UCSD-AML1 (cell line): ENCODE measurements around the gene LZTFL1.
A peak's percentile ranks its signal among the peaks of the same experiment; 100 is the strongest.
"Not testable (repeated sequence)": the region's sequence is repeated elsewhere in the genome, so short reads cannot be mapped to it uniquely, and the experiment has no call there.

Experiments
- DNase-seq: peaks from one replicate; lab custom pipeline; 2025; ENCODE audit not compliant: unreplicated experiment; lab: John Stamatoyannopoulos, UW

LZTFL1 gene

DNA sequence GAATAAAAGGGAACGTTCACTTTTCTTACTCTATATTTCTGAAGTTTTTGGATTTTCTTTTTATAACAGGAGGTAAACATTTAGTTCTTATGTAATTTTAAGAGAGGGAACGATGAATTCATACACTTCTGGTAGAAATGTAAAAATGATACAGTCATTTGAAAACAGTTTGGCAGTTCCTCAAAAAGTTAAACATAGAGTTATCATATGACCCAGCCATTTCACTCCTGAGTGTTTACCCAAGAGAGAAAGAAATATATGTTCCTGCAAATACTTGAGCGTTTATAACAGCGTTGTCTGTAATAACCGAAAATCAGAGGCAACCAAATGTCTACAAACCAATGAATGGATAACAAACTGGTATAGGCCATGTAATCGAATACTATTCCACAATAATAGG is 23.6 kb upstream of the LZTFL1 start:
- no peak for DNase-seq

DNA sequence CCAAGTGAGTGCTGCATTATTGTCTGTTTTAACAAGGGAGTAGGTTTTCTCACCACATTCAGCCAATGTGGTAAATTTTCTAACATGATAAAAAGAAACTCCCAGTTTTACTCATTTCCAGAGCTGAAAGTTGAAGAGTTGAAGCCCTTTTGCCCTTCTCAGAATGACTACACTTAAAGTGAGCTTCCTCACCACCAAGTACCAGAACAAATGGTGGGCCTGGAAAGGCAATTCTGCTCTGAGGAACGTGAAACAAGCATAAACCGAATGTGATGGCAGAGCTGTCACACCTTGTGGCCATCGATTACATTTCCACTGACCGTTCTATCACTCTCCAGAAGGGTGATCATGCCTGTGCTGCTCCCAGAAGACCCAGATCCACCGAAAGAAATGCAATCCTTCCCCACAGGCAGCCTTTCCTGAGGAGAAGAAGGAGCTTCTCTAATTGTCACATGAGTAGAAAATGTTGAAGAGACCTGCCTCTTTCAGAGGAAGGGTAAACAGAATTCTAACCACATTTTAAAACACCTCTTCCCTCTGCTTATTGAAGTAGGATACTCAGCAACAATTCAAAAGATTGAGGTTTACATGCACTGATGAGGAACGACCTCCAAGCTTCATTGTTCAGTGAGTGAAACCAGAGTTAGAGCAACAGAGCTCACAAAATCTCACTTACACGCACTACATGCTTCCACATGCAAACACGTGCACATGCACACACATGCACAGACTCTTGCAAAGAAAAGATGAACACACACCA is 23.0 kb upstream of the LZTFL1 start:
- DNase-seq, result no peak

DNA sequence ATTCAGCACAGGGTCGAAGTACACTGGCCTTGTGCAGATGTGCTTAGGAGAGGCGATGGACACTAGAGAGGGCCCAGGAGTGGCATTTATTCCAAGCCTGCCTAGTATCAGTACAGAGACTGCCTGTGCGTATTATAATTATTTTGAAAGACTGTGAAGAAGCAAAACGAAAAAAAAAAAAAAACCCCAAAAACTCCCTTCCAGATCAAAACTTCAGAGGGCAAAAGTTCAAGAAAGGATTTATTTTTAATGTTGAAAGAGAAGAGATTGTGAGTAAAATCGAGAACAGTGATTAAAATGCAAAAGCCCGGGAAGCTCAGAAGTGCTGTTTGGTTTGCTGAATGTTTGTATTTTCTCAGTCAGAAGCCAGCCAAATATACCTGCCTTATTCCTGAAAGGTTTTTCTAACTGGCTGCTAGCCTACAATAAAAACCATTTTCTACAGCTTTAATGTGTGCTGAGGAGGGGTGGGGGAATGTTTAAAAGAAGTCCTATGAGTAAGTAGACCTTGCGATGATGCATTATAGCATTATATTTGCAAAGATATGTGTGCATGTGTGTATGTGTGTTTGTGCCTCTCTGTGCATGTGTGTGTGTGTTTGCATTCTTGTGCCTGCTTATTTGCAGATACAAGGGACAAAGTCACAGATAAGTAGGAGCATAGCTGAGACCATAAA is 19.3 kb upstream of the LZTFL1 start:
- no peak for DNase-seq

DNA sequence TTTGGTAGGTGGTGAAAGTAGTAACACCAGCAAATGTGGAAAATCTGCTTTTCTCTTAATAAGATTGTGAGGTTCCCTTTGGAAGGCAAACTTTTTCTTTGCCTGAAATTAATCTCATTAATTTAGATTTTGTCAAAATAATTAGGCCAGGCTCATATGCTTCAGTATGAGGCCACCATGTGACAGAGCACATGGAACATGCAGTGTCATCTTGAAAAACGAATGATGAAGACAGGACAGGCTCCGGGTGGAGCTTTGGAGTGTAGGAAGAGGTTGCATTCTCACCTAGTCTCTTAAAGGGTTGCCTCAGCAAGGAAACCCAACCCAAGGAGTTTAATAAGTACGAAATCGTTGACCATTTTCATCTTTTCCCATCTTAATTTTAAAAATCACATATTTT is 18.6 kb upstream of the LZTFL1 start:
- no peak for DNase-seq

DNA sequence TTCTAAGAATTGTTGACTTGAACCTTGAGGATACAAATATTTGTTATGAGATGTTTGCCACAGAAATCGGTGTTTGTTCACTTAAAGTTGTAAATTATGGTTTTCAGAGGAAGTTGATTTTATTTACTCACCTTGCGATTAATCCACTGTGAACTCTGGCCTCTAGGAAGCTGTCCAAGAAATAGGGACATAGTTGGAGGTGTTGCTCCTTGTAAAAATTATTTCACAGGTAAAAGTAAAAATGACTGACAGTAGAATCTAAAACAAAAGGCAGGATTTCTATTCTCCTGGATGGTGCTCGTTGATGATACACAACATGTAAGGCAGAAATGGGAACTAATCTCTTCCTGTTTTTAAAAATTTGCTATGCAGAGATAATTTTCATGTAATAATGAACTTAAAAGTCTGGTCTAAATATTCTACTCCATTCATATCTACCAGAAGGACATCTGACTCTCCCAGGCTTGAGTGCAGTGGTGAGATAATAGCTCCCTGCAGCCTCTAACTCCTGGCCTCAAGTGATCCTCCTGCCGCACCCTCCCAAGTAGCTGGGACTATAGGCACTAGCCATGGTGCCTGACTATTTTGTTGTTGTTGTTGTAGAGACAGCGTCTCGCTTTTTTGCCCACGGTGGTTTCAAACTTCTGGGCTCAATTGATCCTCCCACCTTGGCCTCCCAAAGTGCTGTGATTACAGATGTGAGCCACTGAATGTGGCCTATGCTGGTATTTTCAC is 17.1 kb upstream of the LZTFL1 start:
- DNase-seq, result no peak

DNA sequence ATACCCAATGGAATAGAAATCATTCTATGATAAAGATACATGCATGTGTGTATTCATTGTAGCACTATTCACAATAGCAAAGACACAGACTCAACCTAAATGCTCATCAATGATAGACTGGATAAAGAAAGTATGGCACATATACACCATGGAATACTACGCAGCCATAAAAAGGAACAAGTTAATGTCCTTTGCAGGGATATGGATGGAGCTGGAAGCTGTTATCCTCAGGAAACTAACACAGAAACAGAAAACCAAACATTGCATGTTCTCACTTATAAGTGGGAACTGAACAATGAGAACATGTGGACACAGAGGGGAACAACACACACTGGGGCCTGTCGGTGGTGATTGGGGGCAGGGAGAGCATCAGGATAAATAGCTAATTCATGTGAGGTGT is 15.1 kb upstream of the LZTFL1 start:
- DNase-seq, result not testable (repeated sequence)

DNA sequence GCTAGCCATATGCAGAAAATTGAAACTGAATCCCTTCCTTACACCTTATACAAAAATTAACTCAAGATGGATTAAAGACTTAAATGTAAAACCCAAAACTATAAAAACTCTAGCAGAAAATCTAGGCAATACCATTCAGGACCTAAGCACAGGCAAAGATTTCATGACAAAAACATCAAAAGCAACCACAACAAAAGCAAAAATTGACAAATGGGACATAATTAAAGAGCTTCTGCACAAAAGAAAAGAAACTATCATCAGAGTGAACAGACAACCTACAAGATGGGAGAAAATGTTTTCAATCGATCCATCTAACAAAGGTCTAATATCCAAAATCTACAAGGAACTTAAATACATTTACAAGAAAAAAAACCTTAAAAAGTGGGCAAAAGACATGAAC is 14.4 kb upstream of the LZTFL1 start:
- DNase-seq, result not testable (repeated sequence)

DNA sequence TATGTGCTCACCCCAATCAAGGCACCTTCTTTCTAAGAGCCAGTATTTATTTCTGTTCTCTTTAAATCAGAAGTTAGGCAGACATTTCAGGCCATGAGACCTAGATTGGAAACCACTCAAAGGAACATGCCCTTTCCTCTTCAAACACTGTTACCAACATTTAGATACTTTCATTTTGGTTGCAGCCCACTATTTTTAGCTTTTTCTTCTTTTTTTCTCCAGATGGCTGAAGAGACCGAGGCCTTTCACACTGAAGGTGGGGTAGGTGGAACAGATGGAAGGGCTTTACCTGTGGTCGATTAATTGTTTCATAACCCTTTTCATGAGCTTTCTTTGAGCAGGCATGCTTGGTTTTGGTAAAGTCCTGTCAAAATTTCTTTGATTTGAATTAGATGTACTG is 10.9 kb upstream of the LZTFL1 start:
- no peak for DNase-seq

DNA sequence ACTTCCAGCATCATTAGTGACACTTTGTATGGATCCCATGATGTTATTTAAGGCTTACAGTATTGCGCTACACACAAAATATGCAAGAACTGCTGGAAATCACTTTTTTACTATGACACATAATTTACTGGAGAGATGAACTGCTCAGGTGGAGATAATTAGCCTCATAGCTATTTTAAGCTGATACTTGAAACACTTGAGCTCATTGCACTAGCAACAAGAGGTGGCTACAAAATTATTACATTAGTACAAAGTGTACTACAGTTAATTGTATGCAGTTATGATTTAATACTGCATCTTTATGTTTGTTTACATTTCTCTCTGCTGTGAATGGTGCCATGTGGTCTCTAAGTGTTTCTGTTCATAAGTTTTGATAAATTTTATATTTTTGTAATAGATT is 6.5 kb upstream of the LZTFL1 start:
- no peak for DNase-seq

DNA sequence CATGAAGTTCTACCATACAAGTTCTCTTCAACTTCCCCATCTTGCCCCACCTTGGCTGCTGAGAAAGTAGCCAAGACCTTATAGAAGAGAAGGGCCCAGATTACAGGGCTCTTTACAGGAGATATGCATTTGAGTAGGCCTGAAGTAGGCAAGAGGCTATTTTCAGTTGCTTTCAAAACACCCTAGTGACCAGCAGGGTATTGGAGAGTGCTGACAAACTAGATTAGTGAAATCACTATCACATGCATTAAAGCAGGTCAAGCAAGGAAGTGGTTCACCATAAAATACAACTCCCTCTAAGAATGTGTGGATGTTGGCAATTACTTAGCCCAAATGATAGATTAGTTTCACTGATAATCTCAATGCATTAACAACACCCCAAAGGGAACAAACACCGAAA is 2.7 kb upstream of the LZTFL1 start:
- no peak for DNase-seq

DNA sequence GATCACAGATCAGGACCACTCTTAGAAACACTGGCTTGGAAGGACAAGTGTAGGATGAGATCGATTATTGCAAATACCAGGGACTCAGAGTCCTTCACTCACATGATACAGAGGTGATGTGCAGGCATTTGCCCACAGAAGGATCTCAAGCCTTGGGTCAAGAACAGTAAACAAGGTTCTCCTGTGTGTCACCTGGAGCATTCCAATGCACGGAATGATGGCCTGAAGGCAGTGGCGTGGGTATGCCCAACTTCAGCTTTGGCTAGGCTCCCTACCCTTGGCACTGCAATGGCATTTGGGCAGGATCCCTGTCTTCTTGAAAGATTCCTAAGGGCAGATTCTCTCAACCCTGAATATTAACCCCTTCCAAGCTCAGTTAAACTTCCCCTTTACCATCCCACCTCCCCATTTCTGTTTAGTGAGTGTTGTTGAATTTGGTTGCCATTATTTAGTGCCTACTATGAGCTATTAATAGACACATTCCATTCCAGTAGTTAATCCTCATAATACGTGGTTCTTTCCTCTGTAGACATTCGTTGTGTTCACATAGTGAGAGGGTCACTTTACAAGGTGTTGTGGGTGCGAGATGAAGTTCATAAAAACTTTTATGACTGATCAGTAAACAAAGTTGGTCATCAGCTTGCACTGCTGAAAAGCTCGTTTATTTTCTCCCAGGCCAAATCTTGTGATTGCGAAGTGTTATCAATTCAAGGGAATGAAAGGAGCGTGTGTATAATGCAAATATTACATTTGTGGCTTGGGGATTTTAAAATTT is 1.1 kb upstream of the LZTFL1 start:
- no peak for DNase-seq

DNA sequence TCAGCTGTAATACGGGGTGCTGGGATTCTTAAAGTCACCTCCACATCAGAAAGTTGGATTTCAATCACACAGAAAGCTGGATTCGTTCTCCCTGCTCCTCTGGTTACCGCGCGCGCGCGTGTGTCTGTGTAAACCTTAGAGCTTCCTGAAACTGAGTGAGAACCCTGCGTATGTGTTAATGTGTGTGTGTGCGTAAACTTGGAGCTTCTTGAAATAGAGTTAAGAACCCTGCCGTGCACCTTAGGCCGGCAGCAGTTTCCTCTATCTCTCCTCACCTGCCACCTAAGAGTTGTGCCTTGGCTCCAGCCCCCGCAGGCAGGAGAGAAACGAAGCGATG is 531 bp downstream of the LZTFL1 start:
- DNase-seq, result peak; percentile 44

DNA sequence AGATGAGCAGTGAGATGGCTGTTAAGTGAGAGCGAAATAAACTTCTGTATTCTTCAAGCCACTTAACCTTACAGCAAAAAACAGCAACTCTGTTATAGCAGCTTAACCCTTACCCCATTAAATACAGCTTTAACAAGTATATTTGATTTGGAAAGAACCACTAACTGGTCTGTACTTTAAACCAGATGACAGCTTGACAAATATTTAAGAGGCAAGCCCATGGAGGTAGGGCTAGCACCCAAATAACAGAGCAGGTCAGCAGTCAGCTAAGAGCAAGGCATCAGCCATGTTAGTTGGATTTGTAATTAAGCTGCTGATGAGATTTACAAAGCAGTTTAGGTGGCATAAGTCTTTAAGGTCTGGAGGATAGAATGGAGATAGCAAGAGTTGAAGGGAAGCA is 3.5 kb downstream of the LZTFL1 start:
- DNase-seq, result no peak

DNA sequence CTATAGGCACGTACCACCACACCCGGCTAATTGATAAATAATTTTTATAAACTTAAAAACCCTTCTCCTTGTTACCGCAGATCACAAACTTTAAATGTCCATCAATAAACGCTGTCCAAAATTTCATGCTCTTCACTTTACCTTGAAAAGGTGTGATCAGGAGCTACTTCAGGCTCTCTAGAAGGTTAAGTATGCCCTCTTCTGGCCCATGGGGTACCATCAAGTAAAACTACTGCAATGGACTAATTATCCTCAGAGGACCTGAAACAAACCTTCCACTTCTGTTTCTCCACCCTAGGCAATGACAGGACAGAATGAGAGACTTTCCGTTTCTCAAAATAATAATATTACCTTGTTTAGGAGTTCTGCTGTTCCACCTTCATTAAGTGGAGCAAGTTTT is 9.2 kb downstream of the LZTFL1 start:
- no peak for DNase-seq

DNA sequence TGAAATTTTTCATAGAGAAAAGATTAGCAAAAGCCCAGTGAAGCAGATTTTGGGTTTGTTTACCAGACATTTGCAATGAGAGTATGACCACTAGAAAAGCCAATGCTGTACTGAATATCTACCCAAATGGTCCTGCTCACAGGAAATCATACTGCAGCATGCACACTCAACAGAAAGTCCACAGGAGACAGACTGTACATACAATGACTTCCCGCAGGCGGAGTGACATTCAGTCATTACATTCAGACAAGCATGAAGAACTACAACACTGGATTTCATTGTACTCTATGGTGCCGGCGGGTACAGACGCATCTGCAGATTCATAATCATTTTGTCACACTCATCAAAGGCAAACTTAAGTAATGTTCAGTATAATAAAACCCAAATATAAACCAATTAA is 11.8 kb downstream of the LZTFL1 start:
- DNase-seq, result no peak

DNA sequence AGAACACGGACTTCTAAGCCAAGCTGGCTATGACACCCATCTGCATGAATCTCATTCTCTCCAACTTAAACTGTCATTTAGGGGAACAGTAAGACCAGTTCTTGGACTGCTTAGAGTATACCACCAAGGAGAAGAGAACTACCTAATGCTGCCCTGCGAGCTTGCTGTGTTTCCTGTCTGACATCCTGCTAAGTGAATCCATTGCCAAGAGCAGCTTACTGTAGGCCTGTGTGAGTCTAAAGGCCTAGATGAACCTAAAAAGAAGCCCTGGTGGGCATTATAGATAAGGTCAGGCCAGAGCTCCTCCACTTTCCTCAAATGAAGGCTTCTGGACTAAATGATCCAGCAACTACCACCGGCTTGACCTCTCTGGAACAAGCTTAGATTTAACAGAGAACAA is 15.0 kb downstream of the LZTFL1 start:
- DNase-seq, result no peak

DNA sequence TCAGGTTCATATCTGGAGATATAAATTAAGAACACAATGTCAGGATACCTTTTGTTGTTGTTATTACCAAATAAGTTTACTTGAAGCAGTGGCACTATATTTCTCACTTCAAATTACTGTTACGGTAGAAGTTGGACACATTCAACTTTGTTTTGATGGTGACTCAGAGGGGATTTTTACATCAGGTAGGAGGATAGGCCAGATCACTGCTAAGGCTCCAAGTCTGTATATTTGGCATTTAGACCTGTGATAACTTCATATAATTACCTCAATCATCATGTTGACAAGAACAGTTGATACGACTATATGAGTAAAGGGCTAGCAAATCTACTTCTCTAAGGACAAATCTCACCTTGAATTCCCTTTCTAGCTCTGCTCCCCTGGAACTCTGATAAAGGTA is 15.6 kb downstream of the LZTFL1 start:
- no peak for DNase-seq

DNA sequence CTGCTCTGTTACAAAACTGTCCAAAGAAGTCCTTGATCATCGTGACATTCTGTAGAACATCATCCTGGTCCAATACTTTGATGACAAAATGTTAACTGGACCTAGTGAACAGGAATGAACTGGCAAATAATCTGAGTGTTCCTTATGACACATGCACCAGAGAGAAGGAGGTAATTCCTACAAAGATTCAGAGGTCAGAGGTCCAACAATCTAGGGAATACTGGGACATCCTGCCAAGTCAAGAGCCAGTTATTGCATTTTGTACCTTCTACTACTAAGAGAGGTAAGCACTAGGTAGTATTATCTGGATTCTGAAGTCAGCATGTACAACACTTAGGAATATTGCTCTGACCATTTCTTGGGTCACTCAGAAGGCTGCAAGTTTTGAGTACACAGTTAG is 20.8 kb downstream of the LZTFL1 start:
- DNase-seq, result no peak

DNA sequence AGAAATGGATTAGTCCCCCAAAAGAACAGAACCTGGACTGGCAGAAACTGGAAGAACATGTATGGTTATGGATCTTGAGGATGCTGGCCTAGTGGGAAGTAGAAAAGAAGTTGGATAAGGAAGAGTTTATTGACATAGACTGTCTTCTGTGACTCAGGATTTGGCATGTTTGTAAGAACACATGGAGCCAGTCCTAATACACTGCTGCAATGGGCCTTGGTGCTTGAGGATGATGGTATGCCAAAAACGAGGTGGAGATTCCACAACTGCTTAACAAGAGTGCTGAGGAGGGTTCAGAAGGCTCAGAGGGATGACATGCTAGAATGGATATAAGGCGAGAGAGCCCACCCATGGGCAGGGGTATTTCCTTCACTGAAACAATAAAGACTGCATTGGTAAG is 22.4 kb downstream of the LZTFL1 start:
- no peak for DNase-seq

DNA sequence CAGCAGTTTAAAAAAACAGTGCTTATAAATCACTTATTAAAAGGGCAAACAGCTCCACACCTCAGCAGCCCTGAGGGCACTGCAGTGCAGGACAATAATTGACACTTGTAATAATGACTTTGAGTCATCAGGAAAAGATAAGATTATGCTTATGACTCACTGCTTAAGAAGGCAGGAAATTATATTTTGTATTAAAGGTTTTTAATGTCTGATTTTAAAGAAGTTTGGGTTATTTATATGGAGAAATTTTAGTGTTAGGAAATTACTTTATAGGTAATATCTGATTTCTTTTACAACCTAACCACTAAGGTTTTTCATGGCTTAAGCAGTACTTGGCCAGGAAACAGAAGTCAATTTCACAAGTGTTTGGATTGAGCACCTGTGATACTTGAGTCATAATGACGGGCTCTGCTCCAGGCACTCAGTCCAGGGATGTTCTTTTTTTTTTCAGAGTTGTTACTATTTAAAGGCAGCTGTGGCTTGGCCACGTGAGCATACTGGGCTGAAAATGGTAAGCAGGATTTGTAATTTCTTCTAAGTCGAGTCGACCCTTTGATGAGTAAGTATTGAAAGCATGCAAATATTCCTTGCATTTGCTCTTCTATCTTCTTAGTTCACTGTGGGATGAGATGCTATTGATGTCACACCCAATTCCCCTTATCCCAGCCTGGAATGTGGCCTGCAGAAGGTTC is 23.9 kb downstream of the LZTFL1 start:
- no peak for DNase-seq

DNA sequence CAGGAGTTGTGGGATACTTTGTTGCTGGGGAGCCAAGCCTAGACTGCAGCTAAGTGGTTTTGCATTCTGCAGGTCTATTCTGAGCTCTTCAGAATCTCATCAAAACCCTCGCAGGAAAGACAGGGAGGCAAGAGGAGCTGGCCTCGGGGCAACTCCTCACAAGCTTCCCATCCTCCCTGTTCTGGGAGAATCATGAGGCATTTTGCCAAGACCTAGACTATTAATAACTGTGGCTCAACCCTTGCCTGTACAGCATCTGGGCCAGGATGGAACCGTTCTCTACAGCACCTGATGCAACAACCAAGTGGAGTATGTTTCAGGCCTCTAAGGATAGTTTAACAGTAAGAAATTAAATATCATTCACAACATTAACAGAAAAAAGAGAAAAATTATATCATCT is 25.4 kb downstream of the LZTFL1 start:
- DNase-seq, result no peak
